H9 (cell line): ENCODE results near the gene SELENOM. TPM values are rescaled to one million over a fixed set of nuclear protein-coding genes. Genes with fewer than 3 reads are reported as not detected.

Experiments used
- DNase-seq: peaks from one replicate; pipeline ENCODE4 v3.0.0-alpha.2; 2017
- H2AFZ ChIP-seq: one replicate; pipeline ENCODE4 v1.6.1; 2013; ENCODE audit warnings: mild to moderate bottlenecking, low read length, control low read depth, moderate library complexity
- H2AK5ac ChIP-seq: 2 replicates; pipeline ENCODE4 v1.6.1; 2013; ENCODE audit warnings: low read length, control low read depth, mixed read lengths; ENCODE audit not compliant: insufficient read length
- H2BK120ac ChIP-seq: one replicate; pipeline ENCODE4 v1.6.1; 2013; ENCODE audit warnings: low read depth, mild to moderate bottlenecking, low read length, control low read depth, inconsistent platforms; ENCODE audit not compliant: poor library complexity, severe bottlenecking
- H2BK12ac ChIP-seq: 2 replicates; pipeline ENCODE4 v1.6.1; 2013; ENCODE audit warnings: low read length, control low read depth, mixed read lengths, low read depth; ENCODE audit not compliant: insufficient read length
- H2BK15ac ChIP-seq: 2 replicates; pipeline ENCODE4 v1.6.1; 2013; ENCODE audit warnings: low read depth, low read length, control low read depth
- H2BK20ac ChIP-seq: one replicate; pipeline ENCODE4 v1.6.1; 2013; ENCODE audit warnings: low read depth, mild to moderate bottlenecking, low read length, control low read depth, inconsistent platforms; ENCODE audit not compliant: poor library complexity, severe bottlenecking
- H2BK5ac ChIP-seq: 2 replicates; pipeline ENCODE4 v1.6.1; 2013; ENCODE audit warnings: low read length, control low read depth, mixed read lengths; ENCODE audit not compliant: insufficient read length
- H3K14ac ChIP-seq: 2 replicates; pipeline ENCODE4 v1.6.1; 2013; ENCODE audit warnings: low read length, control low read depth; ENCODE audit not compliant: insufficient read depth
- H3K18ac ChIP-seq: 2 replicates; pipeline ENCODE4 v1.6.1; 2013; ENCODE audit warnings: low read depth, mild to moderate bottlenecking, mixed read lengths, low read length, control low read depth; ENCODE audit not compliant: insufficient read length
- H3K23ac ChIP-seq: 2 replicates; pipeline ENCODE4 v1.6.1; 2013; ENCODE audit warnings: low read length, control low read depth, mixed read lengths, low read depth; ENCODE audit not compliant: insufficient read length
- H3K23me2 ChIP-seq: 2 replicates; pipeline ENCODE4 v1.6.1; 2013; ENCODE audit warnings: low read depth, mild to moderate bottlenecking, mixed read lengths, low read length, control low read depth; ENCODE audit not compliant: insufficient read length, poor library complexity, severe bottlenecking
- H3K27ac ChIP-seq: 2 replicates; pipeline ENCODE4 v1.5.1; 2013; ENCODE audit warnings: low read length, control low read depth, mixed read lengths, low read depth; ENCODE audit not compliant: insufficient read length
- H3K27me3 ChIP-seq: 2 replicates; pipeline ENCODE4 v1.6.1; 2013; ENCODE audit warnings: low read length, control low read depth, inconsistent platforms; ENCODE audit not compliant: insufficient read depth
- H3K4ac ChIP-seq: 2 replicates; pipeline ENCODE4 v1.6.1; 2013; ENCODE audit warnings: low read depth, mild to moderate bottlenecking, control low read depth, inconsistent platforms, low read length, moderate library complexity
- H3K4me1 ChIP-seq: 2 replicates; pipeline ENCODE4 v1.6.1; 2013; ENCODE audit warnings: low read length, control low read depth, inconsistent platforms; ENCODE audit not compliant: insufficient read depth
- H3K4me2 ChIP-seq: 2 replicates; pipeline ENCODE4 v1.6.1; 2013; ENCODE audit warnings: low read length, control low read depth, mixed read lengths; ENCODE audit not compliant: insufficient read length, insufficient read depth
- H3K56ac ChIP-seq: 2 replicates; pipeline ENCODE4 v1.6.1; 2013; ENCODE audit warnings: low read depth, mild to moderate bottlenecking, mixed read lengths, low read length, control low read depth; ENCODE audit not compliant: insufficient read length
- H3K79me1 ChIP-seq: 2 replicates; pipeline ENCODE4 v1.6.1; 2013; ENCODE audit warnings: low read depth, mild to moderate bottlenecking, moderate library complexity, low read length, control low read depth, inconsistent platforms; ENCODE audit not compliant: insufficient read depth, poor library complexity, severe bottlenecking
- H3K79me2 ChIP-seq: 2 replicates; pipeline ENCODE4 v1.6.1; 2013; ENCODE audit warnings: low read length, control low read depth, inconsistent platforms; ENCODE audit not compliant: insufficient read depth
- H3K9ac ChIP-seq: 2 replicates; pipeline ENCODE4 v1.6.1; 2013; ENCODE audit warnings: low read length, control low read depth, mixed read lengths; ENCODE audit not compliant: insufficient read length; ENCODE audit errors: extremely low read depth
- H3K9me3 ChIP-seq: one replicate; pipeline ENCODE4 v1.6.1; 2013; ENCODE audit warnings: low read depth, low read length, inconsistent platforms; ENCODE audit not compliant: control insufficient read depth
- H3T11ph ChIP-seq: one replicate; pipeline ENCODE4 v1.6.1; 2013; ENCODE audit warnings: mild to moderate bottlenecking, low read length, control low read depth, inconsistent platforms
- H4K20me1 ChIP-seq: one replicate; pipeline ENCODE4 v1.6.1; 2013; ENCODE audit not compliant: control insufficient read depth, insufficient read length, insufficient read depth
- H4K5ac ChIP-seq: 2 replicates; pipeline ENCODE4 v1.6.1; 2013; ENCODE audit warnings: low read depth, mild to moderate bottlenecking, mixed read lengths, low read length, control low read depth; ENCODE audit not compliant: insufficient read length
- H4K8ac ChIP-seq: replicated peaks from 2 replicates; pipeline ENCODE4 v1.6.1; 2013; ENCODE audit warnings: low read length, control low read depth, mixed read lengths, low read depth; ENCODE audit not compliant: insufficient read length
- H4K91ac ChIP-seq: 2 replicates; pipeline ENCODE4 v1.6.1; 2013; ENCODE audit warnings: low read depth, mild to moderate bottlenecking, moderate library complexity, mixed read lengths, low read length, control low read depth; ENCODE audit not compliant: insufficient read length
- H3K27ac Mint-ChIP-seq, 3 experiments: 2 replicates in 2 of 3; 3 replicates in 1 of 3; pipeline ENCODE4 v1.8.0; 2020 to 2021; ENCODE audit warnings: mixed read lengths in 3 of 3, mild to moderate bottlenecking in 1 of 3, moderate library complexity in 1 of 3
- H3K27me3 Mint-ChIP-seq: 2 replicates; pipeline ENCODE4 v1.8.0; 2021; ENCODE audit warnings: low read depth, mild to moderate bottlenecking, moderate library complexity, mixed read lengths
- H3K36me3 Mint-ChIP-seq, 3 experiments: 2 replicates in 2 of 3; 3 replicates in 1 of 3; pipeline ENCODE4 v1.8.0; 2020 to 2021; ENCODE audit warnings: low read depth in 3 of 3, mixed read lengths in 3 of 3; ENCODE audit not compliant: insufficient read depth in 1 of 3
- H3K4me1 Mint-ChIP-seq, 2 experiments: 2 replicates each; pipeline ENCODE4 v1.8.0; 2020; ENCODE audit warnings: mixed read lengths in 2 of 2
- H3K4me3 Mint-ChIP-seq, 2 experiments: 2 replicates in 1 of 2; 3 replicates in 1 of 2; pipeline ENCODE4 v1.8.0; 2020 to 2021; ENCODE audit warnings: mild to moderate bottlenecking in 2 of 2, mixed read lengths in 2 of 2, moderate library complexity in 1 of 2
- H3K9me3 Mint-ChIP-seq, 2 experiments: 2 replicates in 1 of 2; 3 replicates in 1 of 2; pipeline ENCODE4 v1.8.0; 2020; ENCODE audit warnings: mild to moderate bottlenecking in 2 of 2, mixed read lengths in 2 of 2, moderate library complexity in 1 of 2
- total RNA-seq: library from RNA; stranded (reverse); gene quantifications from 2 replicates; pipeline ENCODE4 v1.2.1, GENCODE V29; 2021
- TF ChIP-seq, protein P1 (sequence below): fragments of 200-600 bp; sonication (generic); conservative IDR thresholded peaks from 3 replicates; pipeline ENCODE4 v1.8.0; 2021; ENCODE audit warnings: antibody characterized with exemption, mild to moderate bottlenecking

Gene SELENOM
- total RNA-seq, 1 experiment from 2014 or later = 18.6 TPM

DNA sequence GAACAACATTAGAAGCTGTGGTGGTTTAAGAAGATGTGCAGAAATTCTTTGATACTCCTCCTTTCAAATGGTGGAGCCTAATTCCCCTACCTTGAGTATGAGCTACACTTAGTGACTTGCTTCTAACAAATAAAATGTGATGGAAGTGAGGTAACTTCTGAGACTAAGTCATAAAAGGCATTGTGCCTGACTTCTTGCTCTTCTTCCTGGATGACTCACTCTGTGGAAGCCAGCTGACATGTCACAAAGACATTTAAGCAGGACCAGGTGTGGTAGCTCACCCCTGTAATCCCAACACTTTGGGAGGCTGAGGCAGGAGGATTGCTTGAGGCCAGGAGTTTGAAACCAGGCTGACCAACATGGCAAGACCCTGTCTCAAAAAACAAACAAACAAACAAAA, 36.9 kb upstream of the SELENOM start:
- Mint-ChIP-seq H3K4me3 (no peak overlapping the region), H3K27me3 (peaks cover 17% of the 10 kb centered on the region), H3K9me3 (peaks cover 27 to 29% of the 10 kb centered on the region in 2 experiments), H3K36me3 (peaks cover 0 to 13% (median 8%) of the 10 kb centered on the region in 3 experiments; a peak in 4 of 7 replicates), H3K4me1 (peaks cover 12 to 16% of the 10 kb centered on the region in 2 experiments), H3K27ac (no peak overlapping the region)
- Histone ChIP-seq H3K27ac (no peak overlapping the region), H3K79me1 (no peaks in the 10 kb centered on the region), H2BK5ac (no peak overlapping the region), H2AK5ac (no peak overlapping the region), H4K20me1 (no peaks in the 10 kb centered on the region), H3K23ac (no peak overlapping the region), H2BK120ac (no peak overlapping the region), H3K27me3 (no peaks in the 10 kb centered on the region), H3K4me1 (0 out of 2 replicates have a peak, but pooled peaks cover 5% of the 10 kb centered on the region), H3K18ac (no peak overlapping the region), H3K23me2 (peaks cover 9% of the 10 kb centered on the region), H2AFZ (no peak overlapping the region), H4K5ac (no peak overlapping the region), H3T11ph (no peak overlapping the region), H2BK15ac (no peak overlapping the region), H2BK20ac (no peak overlapping the region), H3K9me3 (peaks cover 5% of the 10 kb centered on the region), H3K56ac (no peak overlapping the region), H2BK12ac (no peak overlapping the region), H4K8ac (no peak overlapping the region), H3K9ac (no peak overlapping the region), H3K4me2 (no peak overlapping the region), H3K14ac (no peak overlapping the region), H4K91ac (no peak overlapping the region), H3K79me2 (peaks cover 8% of the 10 kb centered on the region; the same call in 1 of the 2 replicates), H3K4ac (no peak overlapping the region)
- no peak for DNase-seq
- TF ChIP-seq, protein P1, sequence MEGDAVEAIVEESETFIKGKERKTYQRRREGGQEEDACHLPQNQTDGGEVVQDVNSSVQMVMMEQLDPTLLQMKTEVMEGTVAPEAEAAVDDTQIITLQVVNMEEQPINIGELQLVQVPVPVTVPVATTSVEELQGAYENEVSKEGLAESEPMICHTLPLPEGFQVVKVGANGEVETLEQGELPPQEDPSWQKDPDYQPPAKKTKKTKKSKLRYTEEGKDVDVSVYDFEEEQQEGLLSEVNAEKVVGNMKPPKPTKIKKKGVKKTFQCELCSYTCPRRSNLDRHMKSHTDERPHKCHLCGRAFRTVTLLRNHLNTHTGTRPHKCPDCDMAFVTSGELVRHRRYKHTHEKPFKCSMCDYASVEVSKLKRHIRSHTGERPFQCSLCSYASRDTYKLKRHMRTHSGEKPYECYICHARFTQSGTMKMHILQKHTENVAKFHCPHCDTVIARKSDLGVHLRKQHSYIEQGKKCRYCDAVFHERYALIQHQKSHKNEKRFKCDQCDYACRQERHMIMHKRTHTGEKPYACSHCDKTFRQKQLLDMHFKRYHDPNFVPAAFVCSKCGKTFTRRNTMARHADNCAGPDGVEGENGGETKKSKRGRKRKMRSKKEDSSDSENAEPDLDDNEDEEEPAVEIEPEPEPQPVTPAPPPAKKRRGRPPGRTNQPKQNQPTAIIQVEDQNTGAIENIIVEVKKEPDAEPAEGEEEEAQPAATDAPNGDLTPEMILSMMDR = no peak
